Rectal smooth muscle tissue (tissue), 1 donor: ENCODE measurements around the gene ZBTB47.

Source experiments
- H3K27ac ChIP-seq: one replicate; pipeline ENCODE4 v1.7.0; 2013; ENCODE audit warnings: low read depth, low read length, inconsistent platforms
- H3K27me3 ChIP-seq: one replicate; pipeline ENCODE4 v1.7.0; 2013; ENCODE audit warnings: low read length; ENCODE audit not compliant: control insufficient read depth, insufficient read depth
- H3K36me3 ChIP-seq: one replicate; pipeline ENCODE4 v1.7.0; 2013; ENCODE audit warnings: low read length; ENCODE audit not compliant: control insufficient read depth, insufficient read depth
- H3K4me1 ChIP-seq: one replicate; pipeline ENCODE4 v1.7.0; 2013; ENCODE audit warnings: low read length; ENCODE audit not compliant: control insufficient read depth, insufficient read depth
- H3K4me3 ChIP-seq: one replicate; pipeline ENCODE4 v1.7.0; 2013; ENCODE audit warnings: low read length
- H3K9ac ChIP-seq: one replicate; pipeline ENCODE4 v1.7.0; 2013; ENCODE audit warnings: low read length

Gene ZBTB47

DNA sequence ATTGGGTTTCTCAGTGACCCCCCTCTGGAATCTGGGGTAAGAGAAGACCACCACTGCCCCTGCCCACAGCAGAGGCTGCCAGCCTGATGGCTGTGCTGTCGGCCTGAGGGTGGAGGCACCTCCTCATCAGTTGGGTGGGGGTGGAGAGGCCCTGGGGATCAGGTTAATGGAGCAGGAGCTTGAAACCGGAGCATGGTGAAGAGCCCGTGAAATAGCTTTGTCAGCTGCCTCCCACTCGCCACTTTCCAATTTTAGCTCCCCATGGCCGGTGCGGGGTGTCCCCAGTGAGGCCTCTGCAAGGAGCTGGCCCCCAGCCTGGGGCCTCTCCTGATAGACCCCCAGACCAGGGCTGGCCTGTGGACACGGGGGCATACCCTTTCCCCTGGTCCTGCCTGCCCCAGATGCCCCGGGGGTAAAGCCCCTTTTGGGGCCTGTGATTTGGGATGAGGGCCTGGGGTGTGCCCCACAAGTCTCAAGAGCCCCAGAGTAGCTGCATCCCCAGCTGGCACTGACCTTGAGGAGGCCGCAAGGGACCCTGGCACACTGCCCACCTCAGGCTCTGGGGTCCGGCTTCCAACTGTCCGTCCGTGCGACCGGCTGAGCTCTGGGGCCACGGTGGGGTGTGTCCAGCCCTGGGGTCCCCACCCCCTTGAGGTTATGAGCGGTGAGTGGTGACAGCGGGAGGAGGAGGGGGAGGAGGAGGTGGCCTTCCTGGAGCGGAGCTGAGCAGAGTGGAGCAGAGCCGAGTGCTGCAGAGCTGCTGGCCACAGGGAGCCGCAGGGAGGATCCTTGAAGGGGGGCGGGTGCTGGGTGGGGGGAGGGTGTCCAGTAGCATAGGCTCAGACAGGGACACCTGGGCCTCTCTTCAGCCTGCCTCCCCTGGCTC, 48.8 kb downstream of the ZBTB47 start, which contains the start of gene HHATL:
Gene HHATL (minus strand): TSS at position 733 of the 886 bp plus-strand sequence. CDS start 1,972 bp downstream, outside the sequence.
- no peaks in the 10 kb centered on the region for H3K27me3 ChIP-seq
- no peak within 1 kb of the TSS for H3K4me3 ChIP-seq
- H3K9ac ChIP-seq = no peak within 1 kb of the TSS
- H3K36me3 ChIP-seq = no peaks in the 10 kb centered on the region
- H3K27ac ChIP-seq = no peak within 1 kb of the TSS
- no peaks in the 10 kb centered on the region for H3K4me1 ChIP-seq

GRCh38 chr3:42702982-42703694, 49.6 kb downstream of the ZBTB47 start:
- Histone ChIP-seq H3K4me1 (no peaks in the 10 kb centered on the region), H3K9ac (no peak overlapping the region), H3K4me3 (no peak overlapping the region), H3K27me3 (no peaks in the 10 kb centered on the region), H3K36me3 (no peaks in the 10 kb centered on the region), H3K27ac (no peak overlapping the region)

DNA sequence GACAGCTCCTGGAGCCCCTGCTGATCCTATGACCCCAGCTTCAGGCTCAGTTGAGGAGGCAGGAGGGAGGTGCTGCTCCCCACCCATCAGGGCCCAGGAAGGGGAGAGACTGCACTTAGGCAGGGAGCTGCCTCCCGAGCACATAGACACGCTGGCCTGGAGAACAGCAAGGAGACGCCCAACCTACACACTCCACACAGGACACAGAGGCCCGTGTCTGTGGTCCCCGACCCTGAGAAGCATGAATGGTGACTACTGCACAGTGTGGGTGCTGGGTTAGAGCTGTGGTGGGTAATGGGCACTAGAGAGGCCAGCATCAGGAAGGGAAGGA, 50.2 kb downstream of the ZBTB47 start:
- H3K9ac ChIP-seq = no peak overlapping the region
- H3K27me3 ChIP-seq = no peaks in the 10 kb centered on the region
- no peaks in the 10 kb centered on the region for H3K4me1 ChIP-seq
- no peak overlapping the region for H3K4me3 ChIP-seq
- no peaks in the 10 kb centered on the region for H3K36me3 ChIP-seq
- H3K27ac ChIP-seq = no peak overlapping the region

- H3K9ac ChIP-seq = no peak overlapping the region
- H3K4me3 ChIP-seq = no peak overlapping the region
- H3K27me3 ChIP-seq = no peaks in the 10 kb centered on the region
- no peaks in the 10 kb centered on the region for H3K4me1 ChIP-seq
- no peaks in the 10 kb centered on the region for H3K36me3 ChIP-seq
- H3K27ac ChIP-seq = no peak overlapping the region
These were observed 50.8 kb downstream of the ZBTB47 start for GRCh38 chr3:42704136-42704841.

- H3K27ac ChIP-seq = no peak overlapping the region
- H3K36me3 ChIP-seq = no peaks in the 10 kb centered on the region
- H3K4me1 ChIP-seq = no peaks in the 10 kb centered on the region
- no peaks in the 10 kb centered on the region for H3K27me3 ChIP-seq
- no peak overlapping the region for H3K9ac ChIP-seq
- no peak overlapping the region for H3K4me3 ChIP-seq
These were observed 51.7 kb downstream of the ZBTB47 start for GRCh38 chr3:42705058-42705767.

- Histone ChIP-seq H3K36me3 (no peaks in the 10 kb centered on the region), H3K27ac (no peak overlapping the region), H3K4me3 (no peak overlapping the region), H3K27me3 (no peaks in the 10 kb centered on the region), H3K9ac (no peak overlapping the region), H3K4me1 (no peaks in the 10 kb centered on the region)
These were observed 52.6 kb downstream of the ZBTB47 start for GRCh38 chr3:42705962-42706585.

DNA sequence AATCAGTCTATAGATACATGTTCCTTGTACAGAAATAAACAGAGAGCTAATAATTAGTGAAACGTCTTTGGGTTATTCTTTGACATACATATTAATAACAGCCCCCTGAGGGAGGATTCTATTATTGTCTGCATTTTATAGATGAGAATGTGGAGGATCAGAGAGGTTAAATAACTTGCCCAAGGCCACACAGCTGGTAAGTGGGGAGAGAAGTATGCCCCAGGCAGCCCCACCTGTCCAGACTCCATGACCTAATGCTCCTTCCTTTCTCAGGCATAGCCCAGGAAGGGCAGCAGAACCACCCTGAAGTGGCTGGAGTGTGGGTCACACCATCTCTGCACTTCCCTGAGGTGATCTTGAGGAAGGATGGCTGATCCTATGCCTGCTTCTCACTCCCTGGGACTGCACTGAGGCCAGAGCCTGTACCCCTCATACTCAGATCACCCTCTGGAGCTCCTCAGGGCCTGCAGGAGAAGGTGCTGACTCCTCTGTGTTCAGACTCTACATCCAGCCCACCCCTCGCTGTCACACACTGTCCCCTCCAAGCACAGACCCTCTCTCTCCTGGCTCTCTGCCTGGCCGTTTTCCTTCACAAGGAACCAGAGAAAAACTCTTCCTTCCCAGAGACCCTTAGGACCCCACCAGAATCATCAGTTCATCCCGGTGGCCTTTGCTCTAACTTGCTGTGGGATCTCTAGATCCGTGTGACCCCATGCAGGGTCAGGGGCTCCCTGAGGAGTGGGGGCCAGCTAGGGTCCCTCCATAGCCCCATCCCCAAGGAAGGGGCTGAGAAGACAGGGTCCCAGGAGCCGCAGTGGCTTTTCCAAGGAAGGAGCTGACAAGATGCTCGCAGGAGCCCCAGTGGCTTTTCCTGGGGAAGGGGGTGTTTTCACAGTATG, 53.5 kb downstream of the ZBTB47 start:
- Histone ChIP-seq H3K27me3 (no peaks in the 10 kb centered on the region), H3K36me3 (no peaks in the 10 kb centered on the region), H3K4me1 (no peaks in the 10 kb centered on the region), H3K9ac (no peak overlapping the region), H3K27ac (no peak overlapping the region), H3K4me3 (no peak overlapping the region)

GRCh38 chr3:42707620-42708355, 54.3 kb downstream of the ZBTB47 start:
- H3K27ac ChIP-seq = no peak overlapping the region
- no peak overlapping the region for H3K9ac ChIP-seq

GRCh38 chr3:42708611-42709151, 55.2 kb downstream of the ZBTB47 start:
- no peaks in the 10 kb centered on the region for H3K4me1 ChIP-seq
- H3K9ac ChIP-seq = no peak overlapping the region
- H3K4me3 ChIP-seq = no peak overlapping the region
- H3K27me3 ChIP-seq = no peaks in the 10 kb centered on the region
- H3K36me3 ChIP-seq = no peaks in the 10 kb centered on the region
- no peak overlapping the region for H3K27ac ChIP-seq

More at GRCh38 chr3:42707620-42708355, 54.3 kb downstream of the ZBTB47 start:
- H3K4me1 ChIP-seq = no peaks in the 10 kb centered on the region
- no peaks in the 10 kb centered on the region for H3K27me3 ChIP-seq
- H3K4me3 ChIP-seq = no peak overlapping the region
- H3K36me3 ChIP-seq = no peaks in the 10 kb centered on the region

GRCh38 chr3:42709621-42710020, 56.1 kb downstream of the ZBTB47 start:
- Histone ChIP-seq H3K4me3 (no peak overlapping the region), H3K27me3 (no peaks in the 10 kb centered on the region), H3K36me3 (no peaks in the 10 kb centered on the region), H3K27ac (no peak overlapping the region), H3K4me1 (no peaks in the 10 kb centered on the region), H3K9ac (no peak overlapping the region)
